Skeletal muscle cell (primary cell): ENCODE results near the gene CBX5.
"Not testable (repeated sequence)": the region's sequence is repeated elsewhere in the genome, so short reads cannot be mapped to it uniquely, and the experiment has no call there.

Experiments
- DNase-seq: peaks from one replicate; pipeline ENCODE4 v3.0.0-alpha.2; 2010; ENCODE audit warnings: low read depth
- H3K4me3 ChIP-seq: 2 replicates; pipeline ENCODE4 v1.5.1; 2011; ENCODE audit warnings: low read depth, mild to moderate bottlenecking, control low read depth, low read length, moderate library complexity

CBX5 gene

DNA sequence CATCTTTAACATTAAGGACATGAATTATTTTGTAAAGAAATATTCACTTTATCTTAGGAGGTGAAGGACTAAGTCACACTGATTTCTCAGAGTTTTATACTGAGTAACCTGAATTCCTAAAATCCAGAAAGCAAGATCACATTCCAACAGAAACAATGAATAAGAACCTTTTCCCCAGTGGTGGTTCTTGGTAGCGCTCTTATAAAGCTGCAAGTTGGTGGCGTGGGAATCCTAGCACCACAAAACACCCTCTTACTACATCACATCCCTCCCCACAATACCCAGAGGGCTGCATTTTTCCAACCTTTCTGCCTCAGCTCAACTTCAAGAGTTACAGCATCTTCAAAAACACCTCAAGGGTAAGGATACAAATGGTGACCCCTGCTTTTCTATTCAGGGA lies 47.1 kb downstream of the CBX5 start:
- peak; percentile 88 for DNase-seq
- no peak overlapping the region for H3K4me3 ChIP-seq

DNA sequence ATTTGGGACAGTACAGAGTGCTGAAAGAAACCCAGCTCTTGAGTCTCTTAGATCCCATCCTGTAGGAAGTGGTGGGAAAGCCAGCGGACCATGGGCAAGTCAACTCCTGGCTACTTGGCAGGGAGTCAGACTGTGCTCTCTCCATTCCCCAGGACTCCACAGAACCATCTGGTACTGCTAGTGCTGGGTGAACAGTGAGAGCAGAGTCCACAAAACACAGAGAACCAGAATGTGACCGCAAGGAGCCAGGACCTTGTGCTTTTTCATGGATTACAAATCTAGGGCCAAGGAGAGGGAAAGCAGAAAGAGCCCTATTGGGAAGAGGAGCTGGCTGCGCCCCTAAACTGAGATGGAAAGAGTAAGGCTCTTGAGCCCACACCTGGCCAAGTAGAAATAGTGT lies 48.7 kb downstream of the CBX5 start:
- not testable (repeated sequence) for DNase-seq, H3K4me3 ChIP-seq

DNA sequence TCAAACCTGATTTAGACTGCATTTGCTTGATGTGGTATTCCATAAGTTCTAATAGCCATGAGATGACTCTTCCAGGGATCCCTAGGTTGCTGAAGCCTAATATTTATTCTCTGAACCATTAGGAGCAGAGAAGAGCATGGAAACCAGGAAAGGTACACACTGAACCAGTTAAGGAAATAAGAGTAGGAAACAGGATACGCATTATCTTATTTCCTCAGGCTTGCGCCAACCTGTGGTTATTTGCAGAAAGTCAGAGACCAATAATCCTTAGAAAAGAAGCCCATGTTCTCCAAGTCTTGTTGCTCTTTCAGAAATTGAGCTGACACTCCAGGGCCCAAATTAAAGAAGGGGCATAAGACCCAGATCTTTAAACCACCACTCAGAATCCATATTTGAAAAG lies 49.4 kb downstream of the CBX5 start:
- H3K4me3 ChIP-seq, result no peak overlapping the region
- DNase-seq, result no peak

DNA sequence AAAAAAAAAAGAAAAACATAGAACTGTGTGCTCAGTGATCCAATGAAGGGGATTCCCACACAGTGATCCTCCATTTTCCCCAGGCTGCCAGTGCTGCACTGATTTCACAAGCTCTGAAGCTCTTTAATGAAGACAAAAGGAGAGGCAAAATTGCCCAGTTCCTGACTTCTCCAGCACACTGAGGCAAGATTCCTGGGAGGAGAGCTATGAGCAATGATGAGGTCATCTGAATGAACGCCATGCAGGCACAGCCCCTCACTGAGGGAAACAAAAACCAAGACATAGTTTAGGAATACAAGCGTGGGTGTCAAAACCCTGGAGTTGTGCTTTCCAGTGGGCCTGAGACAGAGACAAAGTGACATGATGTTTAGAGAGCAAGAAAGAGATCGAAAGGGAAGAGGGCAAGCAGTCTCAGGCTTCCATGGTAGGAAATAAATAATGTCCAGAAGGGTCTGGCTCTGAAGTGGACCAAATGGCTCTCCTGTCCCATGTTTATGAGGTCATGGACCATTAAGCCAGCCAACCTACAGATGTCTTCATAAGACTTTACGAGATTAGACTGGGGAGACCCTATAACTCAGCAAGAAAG lies 50.2 kb downstream of the CBX5 start:
- peak; percentile 95 for DNase-seq
- no peak overlapping the region for H3K4me3 ChIP-seq

DNA sequence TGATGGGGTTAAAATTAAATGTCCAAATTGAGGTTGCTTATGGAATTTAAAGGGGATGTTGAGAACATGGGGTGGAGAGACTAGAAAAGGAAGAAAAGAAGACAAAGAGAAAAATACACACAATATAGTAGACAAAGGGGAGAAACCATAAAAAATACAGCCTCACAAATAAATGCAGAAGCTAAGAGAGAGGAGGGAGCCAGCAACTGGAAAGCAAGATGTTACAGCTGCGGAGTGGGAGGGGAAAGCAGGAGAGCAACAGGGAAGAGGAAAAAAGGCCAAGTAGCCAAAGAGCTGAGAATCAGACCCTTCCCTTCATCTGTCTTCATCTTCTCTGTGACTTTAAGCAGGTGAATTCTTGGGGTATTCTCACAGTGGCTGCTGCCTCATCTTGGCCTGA lies 51.5 kb downstream of the CBX5 start:
- DNase-seq, result no peak
- H3K4me3 ChIP-seq, result no peak overlapping the region

DNA sequence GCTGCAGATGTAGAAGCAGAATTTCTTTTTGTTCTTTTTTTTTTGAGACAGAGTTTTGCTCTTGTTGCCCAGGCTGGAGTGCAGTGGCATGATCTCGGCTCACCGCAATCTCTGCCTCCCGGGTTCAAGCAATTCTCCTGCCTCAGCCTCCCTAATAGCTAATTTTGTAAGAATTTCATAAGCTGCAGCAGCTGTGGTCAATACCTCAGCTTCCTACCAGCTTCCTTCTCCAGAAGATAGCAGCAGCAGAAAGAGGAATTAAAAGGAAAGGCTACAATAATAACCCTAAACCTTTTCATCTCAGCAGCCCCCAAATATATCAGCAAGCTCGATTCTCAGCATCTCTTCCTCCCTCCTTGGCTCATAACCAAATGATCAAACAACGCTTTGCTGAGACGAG lies 52.0 kb downstream of the CBX5 start:
- not testable (repeated sequence) for DNase-seq

DNA sequence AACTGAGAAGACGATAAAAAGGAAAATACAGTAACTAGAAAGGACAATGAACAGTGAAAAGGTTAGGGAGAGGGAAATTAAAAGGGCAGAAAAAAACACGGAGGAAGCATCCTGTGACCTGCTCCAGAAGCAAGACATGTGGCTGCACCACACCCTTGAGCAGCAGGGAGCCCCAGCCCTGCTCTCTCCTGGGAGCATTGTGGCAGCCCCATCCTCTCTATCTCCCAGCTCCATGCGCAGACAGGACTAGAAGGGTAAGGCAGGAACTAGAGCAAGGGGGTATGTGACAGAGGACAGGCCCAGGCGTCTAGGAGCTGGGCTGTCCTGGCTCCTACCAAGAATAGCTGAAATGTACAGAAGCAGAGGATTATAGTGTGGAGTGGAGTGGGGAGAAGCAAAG lies 52.5 kb downstream of the CBX5 start:
- DNase-seq, result no peak

More for the DNA sequence above, 52.0 kb downstream of the CBX5 start:
- not testable (repeated sequence) for H3K4me3 ChIP-seq

DNA sequence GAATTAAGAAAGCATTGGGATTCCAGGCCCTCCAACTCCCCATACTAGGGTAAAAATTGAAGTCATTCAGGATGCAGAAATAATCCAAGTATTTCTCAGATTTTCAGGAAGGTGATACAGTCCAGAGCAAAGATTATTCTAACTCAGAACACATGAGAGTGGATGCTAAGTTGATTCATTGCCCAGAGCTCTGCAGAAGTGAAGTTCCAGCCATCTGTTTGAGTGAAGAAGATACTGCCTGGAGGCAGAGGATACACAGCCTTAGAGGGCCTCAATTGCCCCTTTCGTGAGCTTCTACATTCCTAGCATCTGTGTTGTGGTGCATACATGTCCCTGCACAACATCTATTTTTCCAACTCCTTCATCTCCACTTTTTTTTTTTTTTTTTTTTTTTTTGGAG lies 54.3 kb downstream of the CBX5 start:
- no peak for DNase-seq
- H3K4me3 ChIP-seq, result no peak overlapping the region

More for the DNA sequence above, 52.5 kb downstream of the CBX5 start:
- H3K4me3 ChIP-seq, result no peak overlapping the region

DNA sequence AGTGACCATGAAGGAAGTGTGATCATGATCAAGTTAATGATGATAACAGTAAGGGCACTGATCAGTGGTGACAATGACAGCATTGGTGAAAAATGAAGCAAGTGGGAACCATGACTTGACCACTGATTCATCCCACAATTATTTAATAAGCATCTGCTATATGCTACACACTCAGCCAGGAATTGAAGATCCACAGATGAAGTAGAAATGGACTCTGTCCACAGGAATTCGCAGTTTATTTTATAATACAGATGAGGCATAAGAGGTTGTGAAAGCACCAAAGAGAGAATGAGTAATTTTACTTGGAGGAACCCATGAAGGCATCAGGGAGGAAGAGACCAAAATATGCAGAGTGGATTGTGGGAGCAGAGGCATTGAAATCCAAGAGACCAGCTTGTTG lies 57.3 kb downstream of the CBX5 start:
- DNase-seq, result peak; percentile 81
- no peak overlapping the region for H3K4me3 ChIP-seq

DNA sequence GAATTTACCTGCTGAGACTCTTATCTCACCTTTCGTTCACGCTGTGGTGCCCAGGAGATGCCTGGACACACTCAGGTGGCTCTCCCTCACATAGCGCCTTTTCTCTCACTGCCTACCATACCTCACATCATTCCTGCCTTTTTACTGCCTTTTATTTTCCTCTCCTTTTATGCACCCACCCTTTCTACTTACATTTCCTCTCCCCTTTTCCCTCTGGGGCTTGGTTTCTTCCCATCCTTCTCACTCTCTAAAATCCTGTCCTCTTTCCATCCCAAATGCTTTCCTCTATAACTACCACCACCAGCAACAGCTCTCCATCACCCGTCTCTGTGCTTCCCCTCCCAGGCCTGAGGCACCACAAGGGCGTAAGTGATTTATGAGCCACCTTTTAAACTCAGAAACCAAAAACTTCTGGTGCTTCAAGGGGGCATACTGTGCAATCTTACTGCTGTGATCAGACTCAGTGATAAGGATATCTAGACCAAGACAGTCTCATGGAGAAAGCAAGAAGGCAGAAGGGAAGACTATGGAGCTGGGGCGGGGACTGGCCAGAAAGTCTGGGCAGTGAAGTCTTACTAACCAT lies 58.4 kb downstream of the CBX5 start:
- no peak overlapping the region for H3K4me3 ChIP-seq
- DNase-seq, result no peak

DNA sequence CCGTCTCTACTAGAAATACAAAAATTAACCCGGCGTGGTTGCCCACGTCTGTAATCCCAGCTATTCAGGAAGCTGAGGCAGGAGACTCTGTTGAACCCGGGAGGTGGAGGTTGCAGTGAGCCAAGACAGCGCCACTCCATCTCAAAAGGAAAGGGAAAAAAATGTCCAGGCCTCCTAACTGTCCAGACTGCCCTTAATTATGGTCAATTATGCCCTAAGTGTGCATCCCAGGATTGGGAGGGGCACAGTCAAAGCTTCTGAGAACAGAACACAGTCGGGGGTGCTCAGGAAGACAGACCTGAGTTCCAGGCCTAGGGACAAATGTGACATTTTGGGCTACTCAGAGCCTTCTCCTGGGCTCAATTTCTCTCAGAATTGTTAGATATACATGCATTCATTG lies 59.4 kb downstream of the CBX5 start:
- no peak overlapping the region for H3K4me3 ChIP-seq
- DNase-seq, result no peak

DNA sequence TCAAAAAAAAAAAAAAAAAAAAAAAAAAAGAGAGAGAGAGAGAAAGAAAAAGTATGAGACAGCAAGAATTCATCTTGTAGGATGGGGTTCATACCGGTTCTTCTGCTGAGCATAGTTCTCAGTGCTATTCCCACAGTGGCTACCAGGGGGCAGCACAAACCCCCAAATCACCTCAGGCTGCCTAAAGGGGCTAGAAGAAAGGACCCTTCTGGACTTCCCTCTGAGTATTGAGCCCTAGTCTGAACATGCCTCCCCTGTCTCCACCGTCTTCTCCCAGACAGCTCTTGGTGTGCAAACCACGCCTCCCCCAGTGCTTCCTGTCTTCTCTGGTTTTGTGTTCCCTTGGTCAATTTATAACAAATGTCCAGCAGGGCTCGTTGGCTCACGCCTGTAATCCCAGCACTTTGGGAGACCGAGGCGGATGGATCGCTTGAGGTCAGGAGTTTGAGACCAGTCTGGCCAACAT lies 59.8 kb downstream of the CBX5 start:
- DNase-seq, result no peak
- H3K4me3 ChIP-seq, result no peak overlapping the region

DNA sequence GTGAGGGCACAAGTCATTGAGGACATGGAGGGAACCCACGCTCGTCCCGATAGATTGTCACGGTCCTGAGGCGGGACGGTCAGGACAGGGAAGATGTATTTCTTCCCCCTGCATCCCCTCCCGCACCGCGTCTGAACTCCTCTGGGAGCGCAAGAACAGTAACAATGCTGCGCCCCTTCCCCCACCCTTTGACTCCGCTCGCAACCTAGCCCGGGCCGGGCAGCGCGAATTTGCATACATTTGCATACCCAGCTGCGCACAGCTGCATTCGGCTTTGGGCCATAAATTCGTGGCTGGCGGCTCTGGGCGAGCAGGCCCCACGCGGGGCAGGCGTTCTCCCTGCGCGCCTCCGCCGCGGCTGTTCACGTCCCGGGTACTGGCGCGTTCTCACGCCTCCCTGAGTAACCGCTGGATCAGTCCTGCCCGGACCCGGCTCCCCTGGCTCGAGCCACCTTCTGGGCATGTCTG lies 62.1 kb downstream of the CBX5 start:
- no peak for DNase-seq

DNA sequence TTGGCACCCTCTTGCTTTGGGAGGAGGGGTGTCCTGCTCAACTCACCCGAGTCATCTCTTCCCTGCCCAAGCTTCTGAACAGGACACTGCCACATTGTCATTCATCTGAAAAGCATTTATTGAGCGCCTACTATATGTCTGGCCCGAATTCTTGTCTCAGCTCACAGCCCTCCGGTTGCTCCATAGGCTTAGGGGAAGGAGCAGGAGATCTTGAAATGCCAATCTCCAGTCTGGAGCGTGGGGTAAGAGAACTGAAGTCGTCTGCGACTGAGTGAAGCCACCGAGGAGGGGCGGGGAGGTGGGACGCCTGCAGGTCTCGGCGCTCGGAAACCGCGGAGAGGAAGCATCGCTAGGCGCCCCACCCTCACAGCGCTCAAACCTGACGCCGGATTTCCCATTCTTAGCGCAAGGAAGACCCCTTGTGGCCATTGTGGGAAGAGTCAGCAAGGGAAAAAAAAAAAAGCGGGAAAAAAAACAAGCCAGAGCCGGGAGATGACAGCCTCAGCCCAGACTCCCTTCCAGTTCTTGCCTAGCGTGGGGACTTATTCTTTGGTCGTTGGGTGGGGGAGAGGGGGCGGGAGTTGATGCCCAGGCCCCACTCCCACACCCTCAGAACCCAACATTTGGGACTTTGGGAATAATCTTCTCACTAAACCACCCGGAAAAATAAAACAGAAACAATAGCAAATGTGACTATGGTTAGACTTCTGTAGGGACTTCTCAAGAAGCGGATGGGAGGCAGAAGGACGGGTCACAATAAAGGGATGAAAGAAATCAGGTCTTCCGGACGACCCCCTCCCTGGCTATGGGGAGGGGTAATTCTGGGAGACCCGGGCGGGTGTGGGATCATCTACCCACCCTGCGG lies 62.9 kb downstream of the CBX5 start:
- H3K4me3 ChIP-seq, result peak overlapping the region; percentile 48
- no peak for DNase-seq

More for the DNA sequence above, 62.1 kb downstream of the CBX5 start:
- H3K4me3 ChIP-seq, result peak overlapping the region; percentile 48

DNA sequence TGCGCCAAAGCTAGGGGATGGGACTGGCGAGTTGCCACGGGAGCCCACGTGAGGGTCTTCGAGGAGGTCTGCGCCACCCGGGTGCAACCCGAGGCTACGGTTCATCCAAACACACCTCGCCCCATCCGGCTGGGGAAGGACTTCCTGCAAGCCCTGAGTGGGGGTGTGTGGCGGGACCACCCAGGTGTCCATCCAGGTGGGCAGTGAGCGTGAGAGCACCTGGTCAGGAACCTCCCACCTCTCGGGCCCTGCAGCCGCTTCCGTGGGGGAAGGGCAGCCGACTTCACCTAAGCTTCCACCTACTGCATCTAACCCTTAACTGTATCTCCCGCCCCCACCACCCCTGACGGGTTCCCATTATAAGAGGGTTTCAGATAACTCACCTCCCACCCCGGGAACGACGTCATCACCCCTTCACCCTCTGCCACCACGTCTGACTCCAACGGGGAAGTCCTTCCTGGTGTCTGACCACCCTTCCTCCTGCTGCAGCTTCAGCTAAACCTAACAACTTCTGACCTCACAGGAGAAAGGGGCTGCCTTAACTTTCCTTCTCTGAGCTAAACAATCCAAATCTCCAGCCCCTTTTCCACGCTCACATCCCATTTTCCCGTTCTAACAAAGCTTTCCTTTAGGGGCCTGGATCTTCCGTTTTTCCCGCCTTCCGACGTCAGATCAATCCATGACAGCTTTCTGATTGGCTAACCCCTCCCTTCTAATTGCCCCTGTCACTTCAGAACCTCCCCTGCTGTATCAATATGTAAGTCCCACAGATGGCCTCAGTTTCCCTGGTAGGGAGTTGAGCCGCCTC lies 63.7 kb downstream of the CBX5 start:
- H3K4me3 ChIP-seq, result peak overlapping the region; percentile 48
- DNase-seq, result no peak

DNA sequence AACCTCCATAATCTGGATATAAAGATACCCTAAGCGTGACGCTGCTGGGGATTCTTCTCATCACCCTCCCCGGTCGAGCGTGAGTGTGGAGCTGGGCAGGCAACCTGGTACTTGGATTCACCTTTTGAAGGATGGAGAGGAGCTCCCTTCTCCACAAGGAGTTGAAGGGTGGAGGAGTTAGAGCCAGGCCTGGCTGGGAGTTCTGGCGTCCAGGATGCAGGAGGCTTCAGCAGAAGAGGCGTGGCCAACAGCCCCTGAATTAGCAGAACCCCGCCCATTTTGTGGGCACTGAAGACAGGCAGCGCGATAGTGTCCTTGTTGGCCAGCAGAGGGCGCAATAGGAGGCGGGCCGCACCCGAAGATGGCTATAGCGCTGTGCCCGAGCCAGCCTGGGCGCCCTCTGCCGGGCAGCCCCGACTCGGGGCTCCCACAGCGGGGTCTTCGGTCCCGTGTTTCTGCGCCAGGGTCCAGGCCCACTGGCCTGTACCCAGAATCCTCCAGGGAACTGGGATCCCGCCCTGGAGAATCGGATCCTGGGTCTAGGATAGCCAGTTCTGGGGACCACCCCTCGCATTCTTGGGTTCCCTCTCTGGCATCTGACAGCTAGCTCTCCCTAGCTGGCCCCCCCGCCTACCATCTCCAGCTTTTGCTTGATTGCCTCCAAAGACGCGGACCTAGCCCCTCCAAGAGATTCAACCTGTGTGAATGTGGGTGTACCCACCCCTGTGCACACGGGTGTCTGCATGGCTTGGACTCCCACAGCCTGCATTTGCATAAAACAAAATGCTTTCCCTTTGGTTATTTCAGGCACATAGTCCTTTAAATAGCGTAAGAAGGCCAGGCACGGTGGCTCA lies 65.1 kb downstream of the CBX5 start:
- H3K4me3 ChIP-seq, result peak overlapping the region; percentile 36
- peak; percentile 72 for DNase-seq

DNA sequence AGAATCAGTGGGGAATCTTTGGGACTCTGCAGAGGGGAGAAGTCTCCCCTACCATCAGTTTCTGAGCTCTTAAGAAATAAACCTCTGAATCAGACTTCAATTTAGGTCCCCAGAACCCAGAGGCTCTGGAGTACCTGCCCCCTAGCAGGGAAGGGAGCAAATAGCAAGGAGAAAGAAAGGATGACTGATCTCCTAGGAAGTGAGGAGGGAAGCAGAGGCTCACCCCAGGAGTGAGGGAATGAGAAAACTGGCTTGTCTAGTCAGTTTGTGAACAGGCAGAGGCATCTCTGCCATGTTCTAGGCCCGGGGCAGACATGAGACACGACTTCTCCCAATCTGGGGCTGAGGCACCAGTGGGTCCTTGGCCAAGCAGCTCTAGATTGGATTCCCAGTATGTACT lies 66.8 kb downstream of the CBX5 start:
- no peak for DNase-seq
- no peak overlapping the region for H3K4me3 ChIP-seq

DNA sequence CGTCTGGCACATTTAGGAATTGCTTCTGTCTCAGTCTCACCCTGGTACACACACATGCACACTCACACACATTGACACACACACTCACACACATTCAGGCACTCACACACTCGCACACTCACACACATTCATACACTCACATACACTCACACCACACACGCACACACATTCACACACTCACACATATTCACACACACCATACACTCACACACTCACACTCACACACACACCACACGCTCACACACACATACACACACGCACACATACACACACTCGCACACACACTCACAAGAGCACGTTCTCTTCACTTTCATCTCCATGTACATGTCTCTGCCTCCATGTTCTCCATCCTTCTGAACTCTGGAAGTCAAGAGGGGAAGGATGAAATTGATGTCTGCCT lies 68.0 kb downstream of the CBX5 start:
- no peak overlapping the region for H3K4me3 ChIP-seq
- no peak for DNase-seq

DNA sequence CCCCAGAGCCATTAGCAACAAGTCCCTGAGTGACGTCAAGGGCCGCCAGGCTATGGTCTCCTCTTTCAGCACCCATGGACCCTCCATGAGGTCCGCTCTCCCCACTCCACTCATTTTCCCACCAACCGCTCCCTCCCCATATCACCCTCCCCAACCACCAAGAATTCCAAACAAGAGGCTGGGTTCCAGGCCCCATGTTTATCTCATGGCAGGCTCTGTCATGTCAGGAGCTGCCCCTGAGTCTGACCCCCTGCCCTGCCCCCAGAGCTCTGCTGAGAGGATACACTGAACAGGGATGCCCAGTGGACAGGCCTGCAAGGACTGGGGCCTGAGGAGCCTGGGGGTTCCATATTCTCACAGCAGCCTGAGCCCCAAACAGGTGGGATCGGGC lies 69.5 kb downstream of the CBX5 start:
- DNase-seq, result no peak
- H3K4me3 ChIP-seq, result no peak overlapping the region
